GM18868 (cell line): ENCODE results near the gene CCM2.
A peak's percentile ranks its signal among the peaks of the same experiment; 100 is the strongest.
"Not testable (repeated sequence)": the region's sequence is repeated elsewhere in the genome, so short reads cannot be mapped to it uniquely, and the experiment has no call there.

Experiments
- ATAC-seq: cut with Tn5 transposase; IDR thresholded peaks from one replicate; pipeline ENCODE4 v1.9.1; 2021; ENCODE audit warnings: mild to moderate bottlenecking, moderate library complexity; ENCODE audit not compliant: unreplicated experiment

Gene CCM2

GRCh38 chr7:45098983-45099839, 99.2 kb downstream of the CCM2 start:
- no peak for ATAC-seq

GRCh38 chr7:45099891-45100760, 100.1 kb downstream of the CCM2 start:
- no peak for ATAC-seq

GRCh38 chr7:45100761-45101480, 100.9 kb downstream of the CCM2 start:
- ATAC-seq: no peak

GRCh38 chr7:45101748-45102147, 101.7 kb downstream of the CCM2 start:
- ATAC-seq: no peak

GRCh38 chr7:45102785-45103712, 103.0 kb downstream of the CCM2 start:
- ATAC-seq: no peak

- ATAC-seq: no peak
Measured at GRCh38 chr7:45103958-45104843, 104.2 kb downstream of the CCM2 start.

GRCh38 chr7:45104844-45105587, 105.0 kb downstream of the CCM2 start:
- no peak for ATAC-seq

GRCh38 chr7:45105588-45106188, 105.7 kb downstream of the CCM2 start:
- ATAC-seq: no peak

GRCh38 chr7:45106820-45107219, 106.8 kb downstream of the CCM2 start:
- ATAC-seq: no peak

- ATAC-seq: no peak
Measured at GRCh38 chr7:45107356-45107755, 107.4 kb downstream of the CCM2 start.

GRCh38 chr7:45108863-45109262, 108.9 kb downstream of the CCM2 start:
- no peak for ATAC-seq

GRCh38 chr7:45111298-45112223, 111.6 kb downstream of the CCM2 start, which contains the start of gene TBRG4:
TBRG4 (minus strand) TSS chr7:45111697; CDS start chr7:45109237, 2,460 bp downstream.
- ATAC-seq: peak; percentile 95

GRCh38 chr7:45112648-45113047, 112.6 kb downstream of the CCM2 start:
- ATAC-seq: no peak

- ATAC-seq: not testable (repeated sequence)
Measured at GRCh38 chr7:45114257-45114656, 114.3 kb downstream of the CCM2 start.

- ATAC-seq: no peak
Measured at GRCh38 chr7:45114926-45115325, 114.9 kb downstream of the CCM2 start.

- no peak for ATAC-seq
Measured at GRCh38 chr7:45116048-45116447, 116.0 kb downstream of the CCM2 start.

- ATAC-seq: no peak
Measured at GRCh38 chr7:45117582-45117981, 117.6 kb downstream of the CCM2 start.
